K562 (cell line): Measurements from ENCODE around the gene GDF15.

Experiments
- CBX3 ChIP-seq, 2 experiments: IDR thresholded peaks; 1 replicate in 1 of 2; 2 replicates in 1 of 2; pipeline ENCODE4 v1.6.1; 2012; ENCODE audit warnings: inconsistent platforms in 2 of 2, low read length in 2 of 2, borderline replicate concordance in 1 of 2, control low read depth in 1 of 2
- CBX8 ChIP-seq: fragments of 200-600 bp; sonication (generic); IDR thresholded peaks from 2 replicates; pipeline ENCODE4 v1.6.1; 2012; ENCODE audit warnings: borderline replicate concordance, mixed run types, low read depth, mild to moderate bottlenecking, moderate library complexity, mixed read lengths, low read length, control low read depth, inconsistent platforms; ENCODE audit not compliant: poor library complexity, severe bottlenecking; ENCODE audit errors: extremely low read depth
- CTCF ChIP-seq, 3 experiments: IDR thresholded peaks in 2 of 3; conservative IDR thresholded peaks in 1 of 3; 2 replicates each; pipeline ENCODE4 v1.5.1; 2011 to 2012; ENCODE audit warnings: low read length in 3 of 3, mild to moderate bottlenecking in 3 of 3, control low read depth in 2 of 3, improper control_type of control experiment in 1 of 3, inconsistent platforms in 1 of 3, low read depth in 1 of 3, mixed read lengths in 1 of 3, moderate library complexity in 1 of 3; ENCODE audit not compliant: insufficient read depth in 2 of 3
- HDAC6 ChIP-seq: IDR thresholded peaks from 2 replicates; pipeline ENCODE4 v1.6.1; 2012; ENCODE audit warnings: low read depth, mild to moderate bottlenecking, control low read depth, inconsistent platforms, low read length, moderate library complexity
- PCBP2 ChIP-seq: fragments of 200-400 bp; formaldehyde crosslinking; IDR thresholded peaks from 2 replicates; pipeline ENCODE4 v1.6.1; 2018; ENCODE audit warnings: low read length, low read depth, mild to moderate bottlenecking, moderate library complexity; ENCODE audit not compliant: poor library complexity, severe bottlenecking
- POLR2A ChIP-seq: fragments of 450-650 bp; conservative IDR thresholded peaks from 2 replicates; pipeline ENCODE4 v1.6.1; 2016
- ZBTB43 ChIP-seq: sonication (generic); formaldehyde crosslinking; IDR thresholded peaks from 2 replicates; pipeline ENCODE4 v1.8.0; 2023; ENCODE audit warnings: mild to moderate bottlenecking, missing genetic modification reagents
- ZEB2 ChIP-seq: fragments of 450-650 bp; IDR thresholded peaks from 2 replicates; pipeline ENCODE4 v1.6.1; 2016

GRCh38 chr19:18377026-18377425 lies 8.9 kb upstream of the GDF15 start:
- TF ChIP-seq CBX8, result no peak
- no peak for TF ChIP-seq CTCF (IDR thresholded peaks at IDR 0.05 in 2 of 3, conservative IDR thresholded peaks at IDR 0.05 in 1 of 3; ENCODE audit: insufficient read depth in 2 of 3, low read depth in 1 of 3, low read length in 3 of 3)
- no peak for TF ChIP-seq ZEB2
- no peak for TF ChIP-seq PCBP2
- no peak for TF ChIP-seq ZBTB43 (CRISPR knock-in tag)
- no peak for TF ChIP-seq CBX3 (IDR thresholded peaks at IDR 0.05; ENCODE audit: borderline replicate concordance in 1 of 2, low read length in 2 of 2)
- TF ChIP-seq HDAC6, result no peak
- TF ChIP-seq POLR2A, result no peak
